Adipose tissue (tissue), 3 donors: ENCODE data around the gene OTOA. TPM values are rescaled to one million over a fixed set of nuclear protein-coding genes. Genes with fewer than 3 reads are reported as not detected.
"Not testable (repeated sequence)": the region's sequence is repeated elsewhere in the genome, so short reads cannot be mapped to it uniquely, and the experiment has no call there.

Experiments used
- H3K27ac ChIP-seq: one replicate; pipeline ENCODE4 v1.5.1; 2013; ENCODE audit warnings: low read depth, low read length
- WGBS, 3 donors: extraction: QIAGEN DNeasy Blood & Tissue Kit; methylation state at CpG; one replicate each; pipeline ENCODE4 v1.1.7; 2013; 5-methylcytosine and 5-hydroxymethylcytosine counted together
- polyA plus RNA-seq, 3 donors: library from polyadenylated mRNA; stranded (reverse); fragments of 200-250 nt; gene quantifications; one replicate each; pipeline ENCODE4 v1.2.3, GENCODE V29; 2013
- donor health status: healthy with polysubstance abuse.
- donor health status: Bipolar disorder and iron deficiency.
- donor health status: healthy.

Gene OTOA
- polyA plus RNA-seq, 3 donors = 0.03 to 0.34 TPM; not detected in 1

GRCh38 chr16:21656795-21657768, 6.7 kb upstream of the OTOA start:
- 7 to 16% (median 9%) methylated on average over 4 of the region's 4 CpGs for WGBS, 3 donors
- H3K27ac ChIP-seq = no peak overlapping the region

GRCh38 chr16:21659124-21659523, 4.6 kb upstream of the OTOA start:
- no peak overlapping the region for H3K27ac ChIP-seq
- WGBS, 3 donors = 82 to 94% (median 84%) methylated on average over 4 of the region's 4 CpGs

- WGBS, 3 donors = 92 to 97% (median 96%) methylated on average over 10 of the region's 10 CpGs
- H3K27ac ChIP-seq = no peak overlapping the region
Measured at GRCh38 chr16:21664801-21665492, 1.2 kb downstream of the OTOA start.

GRCh38 chr16:21666772-21667171, 3.0 kb downstream of the OTOA start:
- WGBS, 3 donors = 40 to 60% (median 55%) methylated on average over 3 of the region's 3 CpGs
- H3K27ac ChIP-seq = no peak overlapping the region

GRCh38 chr16:21667575-21667974, 3.8 kb downstream of the OTOA start:
- WGBS, 3 donors = 85 to 89% (median 88%) methylated on average over 3 of the region's 3 CpGs
- H3K27ac ChIP-seq = no peak overlapping the region

GRCh38 chr16:21673469-21673868, 9.7 kb downstream of the OTOA start:
- WGBS, 3 donors = 66 to 93% (median 92%) methylated on average over 3 of the region's 3 CpGs

GRCh38 chr16:21674456-21674855, 10.7 kb downstream of the OTOA start:
- WGBS, 3 donors = 86 to 91% (median 88%) methylated on average over 4 of the region's 4 CpGs
- not testable (repeated sequence) for H3K27ac ChIP-seq

More at GRCh38 chr16:21673469-21673868, 9.7 kb downstream of the OTOA start:
- H3K27ac ChIP-seq = no peak overlapping the region

- not testable (repeated sequence) for H3K27ac ChIP-seq
- 85 to 92% (median 91%) methylated on average over 5 of the region's 5 CpGs for WGBS, 3 donors
Measured at GRCh38 chr16:21680714-21681113, 16.9 kb downstream of the OTOA start.

- WGBS, 3 donors = 76 to 83% (median 82%) methylated on average over 3 of the region's 3 CpGs
- no peak overlapping the region for H3K27ac ChIP-seq
Measured at GRCh38 chr16:21683184-21683583, 19.4 kb downstream of the OTOA start.

GRCh38 chr16:21684199-21684598, 20.4 kb downstream of the OTOA start:
- no peak overlapping the region for H3K27ac ChIP-seq
- WGBS, 3 donors = 28 to 31% (median 30%) methylated on average over 6 of the region's 6 CpGs

GRCh38 chr16:21685034-21685455, 21.3 kb downstream of the OTOA start:
- WGBS, 3 donors = 44 to 52% (median 45%) methylated on average over 14 of the region's 14 CpGs

GRCh38 chr16:21689107-21689506, 25.3 kb downstream of the OTOA start:
- WGBS, 3 donors = 68 to 77% (median 72%) methylated on average over 4 of the region's 4 CpGs
- H3K27ac ChIP-seq = no peak overlapping the region

More at GRCh38 chr16:21685034-21685455, 21.3 kb downstream of the OTOA start:
- H3K27ac ChIP-seq = no peak overlapping the region

GRCh38 chr16:21690967-21691366, 27.2 kb downstream of the OTOA start:
- WGBS, 3 donors = 74 to 89% (median 78%) methylated on average over 4 of the region's 4 CpGs
- H3K27ac ChIP-seq = not testable (repeated sequence)

- H3K27ac ChIP-seq = no peak overlapping the region
- WGBS, 3 donors = 83 to 88% (median 84%) methylated on average over 4 of the region's 4 CpGs
Measured at GRCh38 chr16:21694609-21695008, 30.8 kb downstream of the OTOA start.

GRCh38 chr16:21697032-21697431, 33.3 kb downstream of the OTOA start:
- H3K27ac ChIP-seq = no peak overlapping the region
- WGBS, 3 donors = 86 to 91% (median 90%) methylated on average over 5 of the region's 5 CpGs

GRCh38 chr16:21698169-21699032, 34.6 kb downstream of the OTOA start:
- H3K27ac ChIP-seq = no peak overlapping the region
- WGBS, 3 donors = 75 to 80% (median 77%) methylated on average over 9 of the region's 9 CpGs

- 26 to 62% (median 50%) methylated on average over 2 of the region's 2 CpGs for WGBS, 3 donors
- H3K27ac ChIP-seq = no peak overlapping the region
Measured at GRCh38 chr16:21701271-21701670, 37.5 kb downstream of the OTOA start.

- no peak overlapping the region for H3K27ac ChIP-seq
- 72 to 79% (median 78%) methylated on average over 3 of the region's 3 CpGs for WGBS, 3 donors
Measured at GRCh38 chr16:21702276-21702675, 38.5 kb downstream of the OTOA start.
